ENCODE data around the gene FGB.

Gene FGB

GRCh38 chr4:154562697-154563254 lies at the start of gene FGB:
Gene FGB (plus strand): TSS chr4:154563011. CDS start chr4:154563019, 8 bp downstream.
- no peak for DNase-seq (ENCODE audit: low spot score)

- peak; percentile 67 for DNase-seq (ENCODE audit: low spot score)
Measured at GRCh38 chr4:154516318-154517029, 46.3 kb upstream of the FGB start.

- no peak for DNase-seq (ENCODE audit: low spot score)
Measured at GRCh38 chr4:154517591-154517990, 45.2 kb upstream of the FGB start.

- no peak for DNase-seq (ENCODE audit: low spot score)
Measured at GRCh38 chr4:154519214-154519613, 43.6 kb upstream of the FGB start.

GRCh38 chr4:154521607-154522006 lies 41.2 kb upstream of the FGB start:
- DNase-seq (ENCODE audit: low spot score): no peak

GRCh38 chr4:154526151-154526550 lies 36.7 kb upstream of the FGB start:
- no peak for DNase-seq (ENCODE audit: low spot score)

GRCh38 chr4:154527308-154527707 lies 35.5 kb upstream of the FGB start:
- no peak for DNase-seq (ENCODE audit: low spot score)

GRCh38 chr4:154528869-154529268 lies 33.9 kb upstream of the FGB start:
- DNase-seq (ENCODE audit: low spot score): no peak

GRCh38 chr4:154529728-154530519 lies 32.9 kb upstream of the FGB start:
- DNase-seq (ENCODE audit: low spot score): no peak

GRCh38 chr4:154534296-154534695 lies 28.5 kb upstream of the FGB start:
- DNase-seq (ENCODE audit: low spot score): no peak

GRCh38 chr4:154542271-154542879 lies 20.4 kb upstream of the FGB start:
- DNase-seq (ENCODE audit: low spot score): no peak

- no peak for DNase-seq (ENCODE audit: low spot score)
Measured at GRCh38 chr4:154545689-154546088, 17.1 kb upstream of the FGB start.

GRCh38 chr4:154549894-154550790 lies 12.7 kb upstream of the FGB start, which contains the start of gene PLRG1:
Gene PLRG1 (minus strand): TSS chr4:154550400. CDS start chr4:154550308, 92 bp downstream.
- peak; percentile 98 for DNase-seq (ENCODE audit: low spot score)

- peak; percentile 85 for DNase-seq (ENCODE audit: low spot score)
Measured at GRCh38 chr4:154551872-154552686, 10.7 kb upstream of the FGB start.

GRCh38 chr4:154559141-154559493 lies 3.7 kb upstream of the FGB start:
- DNase-seq (ENCODE audit: low spot score): no peak

GRCh38 chr4:154559494-154560418 lies 3.1 kb upstream of the FGB start:
- DNase-seq (ENCODE audit: low spot score): peak; percentile 85

GRCh38 chr4:154560419-154560801 lies 2.4 kb upstream of the FGB start:
- DNase-seq (ENCODE audit: low spot score): no peak

GRCh38 chr4:154560824-154561231 lies 2.0 kb upstream of the FGB start:
- peak; percentile 53 for DNase-seq (ENCODE audit: low spot score)

GRCh38 chr4:154564311-154564710 lies 1.5 kb downstream of the FGB start:
- DNase-seq (ENCODE audit: low spot score): no peak

GRCh38 chr4:154565704-154566103 lies 2.9 kb downstream of the FGB start:
- DNase-seq (ENCODE audit: low spot score): no peak
